Measurements from ENCODE around the gene MAN1C1. TPM values are rescaled to one million over a fixed set of nuclear protein-coding genes. Genes with fewer than 3 reads are reported as not detected.

MAN1C1 gene
- total RNA-seq, 1 experiment from 2014 or later = 0.11 TPM

- peak; percentile 80 for ATAC-seq
- Histone ChIP-seq H3K9ac (ENCODE audit: low read length) (peak overlapping the region; percentile 86), H3K27me3 (ENCODE audit: low read length) (no peaks in the 10 kb centered on the region), H3K4me1 (ENCODE audit: insufficient read depth, low read length) (peaks cover 37% of the 10 kb centered on the region), H4K20me1 (ENCODE audit: low read length) (no peaks in the 10 kb centered on the region), H3K4me3 (ENCODE audit: low read length) (peak overlapping the region; percentile 55; the same call in 1 of the 2 replicates), H3K4me2 (ENCODE audit: low read length) (peak overlapping the region; percentile 86), H3K9me2 (replicated peaks; ENCODE audit: low read length) (no peaks in the 10 kb centered on the region), H3K36me3 (ENCODE audit: low read depth, low read length) (no peaks in the 10 kb centered on the region; the same call in 1 of the 2 replicates), H3F3A (ENCODE audit: low read length, unreplicated experiment) (no peaks in the 10 kb centered on the region), H3K9me3 (ENCODE audit: low read length) (no peaks in the 10 kb centered on the region), H3K79me2 (ENCODE audit: low read length) (no peaks in the 10 kb centered on the region), H3K27ac (ENCODE audit: low read length) (peak overlapping the region; percentile 99), H2AFZ (ENCODE audit: low read length) (peak overlapping the region; percentile 77)
- peak; percentile 43 for TF ChIP-seq CTCF (conservative IDR thresholded peaks at IDR 0.05; ENCODE audit: low read depth, low read length)
- TF ChIP-seq EZH2 (IDR thresholded peaks at IDR 0.05; ENCODE audit: low read length, unreplicated experiment) = no peak
- ChIA-PET POLR2A (ENCODE audit: unreplicated experiment) (no interaction called here), CTCF (interaction anchor here (0.6 kb wide), 1 partner anchor 135 kb away, joined by 4 read pairs; no protein-coding TSS in a partner anchor)
- peak; percentile 96 for DNase-seq
- BruUV-seq (replicated peaks) = no TSS peak
- intact Hi-C loops (cut with micrococcal nuclease) = no loop called here
Observed at GRCh38 chr1:25568090-25568833, 48.3 kb upstream of the MAN1C1 start.

- no peaks in the 10 kb centered on the region for H4K20me1 ChIP-seq (ENCODE audit: low read length)
- ATAC-seq = peak; percentile 77
- H3K4me3 ChIP-seq (ENCODE audit: low read length) = peak overlapping the region; percentile 55; the same call in 1 of the 2 replicates
- H3K79me2 ChIP-seq (ENCODE audit: low read length) = no peaks in the 10 kb centered on the region
- TF ChIP-seq EZH2phosphoT487 (IDR thresholded peaks at IDR 0.05; ENCODE audit: borderline replicate concordance, low read length) (no peak), EZH2 (IDR thresholded peaks at IDR 0.05; ENCODE audit: low read length, unreplicated experiment) (no peak), CTCF (conservative IDR thresholded peaks at IDR 0.05; ENCODE audit: low read depth, low read length) (no peak)
- H3K36me3 ChIP-seq (ENCODE audit: low read depth, low read length) = no peaks in the 10 kb centered on the region; the same call in 1 of the 2 replicates
- CTCF ChIA-PET = interaction anchor here (0.6 kb wide), 1 partner anchor 56 kb away, joined by 5 read pairs; no protein-coding TSS in a partner anchor
- H3K27ac ChIP-seq (ENCODE audit: low read length) = peak overlapping the region; percentile 99
- peak; percentile 87 for DNase-seq
- H3K4me2 ChIP-seq (ENCODE audit: low read length) = peak overlapping the region; percentile 86
- TSS peak; percentile 33 for BruUV-seq (replicated peaks)
- H2AFZ ChIP-seq (ENCODE audit: low read length) = peak overlapping the region; percentile 77
- H3K27me3 ChIP-seq (ENCODE audit: low read length) = no peaks in the 10 kb centered on the region
- no peaks in the 10 kb centered on the region for H3F3A ChIP-seq (ENCODE audit: low read length, unreplicated experiment)
- H3K9ac ChIP-seq (ENCODE audit: low read length) = peak overlapping the region; percentile 86
- POLR2A ChIA-PET (ENCODE audit: unreplicated experiment) = no interaction called here
- intact Hi-C loops (cut with micrococcal nuclease) = no loop called here
- no peaks in the 10 kb centered on the region for H3K9me3 ChIP-seq (ENCODE audit: low read length)
- peaks cover 42% of the 10 kb centered on the region for H3K4me1 ChIP-seq (ENCODE audit: insufficient read depth, low read length)
- H3K9me2 ChIP-seq (replicated peaks; ENCODE audit: low read length) = no peaks in the 10 kb centered on the region
Observed at GRCh38 chr1:25568834-25569596, 47.6 kb upstream of the MAN1C1 start.
